HepG2 (cell line): ENCODE results near the gene MAN1A2. TPM values are rescaled to one million over a fixed set of nuclear protein-coding genes. Genes with fewer than 3 reads are reported as not detected.

Experiments used
- ATAC-seq: fragments of 200-7000 bp; cut with Tn5 transposase; 3 replicates; pipeline ENCODE4 v1.9.1; 2020; ENCODE audit warnings: mild to moderate bottlenecking, moderate library complexity
- BruUV-seq: library from RNA; stranded (reverse); fragments of 400-500 nt; replicated peaks from 2 replicates; lab custom pipeline; 2021; lab: Mats Ljungman, UMichigan
- CTCF ChIA-PET: fragments of 300-600 bp; formaldehyde crosslinking; extraction: SDS; loops from one replicate; lab custom pipeline; 2021; ENCODE audit warnings: low total read pairs, inconsistent platforms, low intra/inter-chr PET ratio; lab: Yijun Ruan, JAX
- POLR2A ChIA-PET: fragments of 350-600 bp; sonication (Branson Sonifier 250); formaldehyde crosslinking; loops from one replicate; lab custom pipeline; 2020; ENCODE audit warnings: antibody characterized with exemption, inconsistent platforms; lab: Yijun Ruan, JAX
- DNase-seq: peaks from one replicate; pipeline ENCODE4 v3.0.0-alpha.2; 2015; ENCODE audit warnings: low spot score
- FAIRE-seq: peaks from 3 replicates; lab custom pipeline; 2011; peaks lifted over from hg19 to GRCh38; lab: Jason Lieb, UNC
- H2AFZ ChIP-seq: one replicate; pipeline ENCODE4 v1.6.1; 2011; ENCODE audit warnings: low read length, inconsistent platforms
- H3K27ac ChIP-seq: fragments of 300-600 bp; 3 replicates; pipeline ENCODE4 v1.8.0; 2011; ENCODE audit warnings: mixed run types, mild to moderate bottlenecking, mixed read lengths, low read length, inconsistent platforms; ENCODE audit not compliant: insufficient read depth; ENCODE audit errors: extremely low read length
- H3K27me3 ChIP-seq, 2 experiments: fragments of 200-600 bp in 1 of 2; 2 replicates in 1 of 2; 3 replicates in 1 of 2; pipeline versions ENCODE4 v1.6.0 to v1.8.0; 2011; ENCODE audit warnings: low read length in 2 of 2, mild to moderate bottlenecking in 2 of 2, moderate library complexity in 2 of 2, inconsistent platforms in 1 of 2; ENCODE audit not compliant: insufficient read depth in 2 of 2, control insufficient read depth in 1 of 2
- H3K36me3 ChIP-seq, 2 experiments: fragments of 200-600 bp in 1 of 2; replicated peaks in 1 of 2; 2 replicates in 1 of 2; 3 replicates in 1 of 2; pipeline versions ENCODE4 v1.5.1 to v1.8.0; 2011; ENCODE audit warnings: low read length in 2 of 2, inconsistent platforms in 1 of 2; ENCODE audit not compliant: insufficient read depth in 2 of 2, control insufficient read depth in 1 of 2
- H3K4me1 ChIP-seq: 2 replicates; pipeline ENCODE4 v1.5.1; 2012; ENCODE audit warnings: low read length, inconsistent platforms; ENCODE audit not compliant: insufficient read depth
- H3K4me2 ChIP-seq: 2 replicates; pipeline ENCODE4 v1.6.0; 2011; ENCODE audit warnings: low read depth, low read length, inconsistent platforms
- H3K4me3 ChIP-seq, 3 experiments: fragments of 200-600 bp in 1 of 3; sonication (generic), shearing (Covaris generic) in 1 of 3; replicated peaks in 1 of 3; 2 replicates each; pipeline ENCODE4 v1.5.1; 2011 to 2016; ENCODE audit warnings: low read length in 3 of 3, inconsistent platforms in 2 of 3, low read depth in 2 of 3, mild to moderate bottlenecking in 2 of 3, control low read depth in 1 of 3, mixed read lengths in 1 of 3; ENCODE audit not compliant: insufficient read depth in 1 of 3
- H3K79me2 ChIP-seq: one replicate; pipeline ENCODE4 v1.6.1; 2011; ENCODE audit warnings: low read length, inconsistent platforms; ENCODE audit not compliant: insufficient read depth
- H3K9ac ChIP-seq: 2 replicates; pipeline ENCODE4 v1.6.0; 2011; ENCODE audit warnings: mild to moderate bottlenecking, low read depth, low read length, inconsistent platforms; ENCODE audit not compliant: insufficient read depth
- H3K9me3 ChIP-seq: 2 replicates; pipeline ENCODE4 v1.5.1; 2012; ENCODE audit warnings: mild to moderate bottlenecking, low read length
- H4K20me1 ChIP-seq: 2 replicates; pipeline ENCODE4 v1.6.0; 2011; ENCODE audit warnings: inconsistent platforms, mild to moderate bottlenecking, low read length, moderate library complexity; ENCODE audit not compliant: insufficient read depth
- FOXP1 ChIP-seq, 2 experiments: fragments of 450-650 bp in 1 of 2; IDR thresholded peaks; 2 replicates each; pipeline ENCODE4 v1.6.1; 2017 to 2018; ENCODE audit warnings: antibody characterized with exemption in 1 of 2
- GPBP1L1 ChIP-seq: sonication (generic); formaldehyde crosslinking; IDR thresholded peaks from 2 replicates; pipeline ENCODE4 v1.5.0; 2020; ENCODE audit warnings: mild to moderate bottlenecking, missing genetic modification reagents
- IKZF5 ChIP-seq: IDR thresholded peaks from 2 replicates; pipeline ENCODE4 v1.6.1; 2018; ENCODE audit warnings: missing genetic modification reagents, mild to moderate bottlenecking, missing compliant biosample characterization
- JUND ChIP-seq: sonication (generic); formaldehyde crosslinking; IDR thresholded peaks from 2 replicates; pipeline ENCODE4 v1.8.0; 2022; ENCODE audit warnings: mild to moderate bottlenecking, missing genetic modification reagents
- MTERF4 ChIP-seq: sonication (generic); formaldehyde crosslinking; IDR thresholded peaks from 2 replicates; pipeline ENCODE4 v1.8.0; 2023; ENCODE audit warnings: mild to moderate bottlenecking, missing genetic modification reagents
- MYPOP ChIP-seq: sonication (generic); formaldehyde crosslinking; IDR thresholded peaks from 2 replicates; pipeline ENCODE4 v1.8.1; 2023; ENCODE audit warnings: mild to moderate bottlenecking, moderate library complexity, missing genetic modification reagents
- MZF1 ChIP-seq: sonication (generic); formaldehyde crosslinking; IDR thresholded peaks from 2 replicates; pipeline ENCODE4 v1.8.1; 2023; ENCODE audit warnings: mild to moderate bottlenecking, missing genetic modification reagents, borderline replicate concordance
- NR1H2 ChIP-seq: sonication (generic); formaldehyde crosslinking; IDR thresholded peaks from 2 replicates; pipeline ENCODE4 v1.8.1; 2022; ENCODE audit warnings: low read depth, missing genetic modification reagents, borderline replicate concordance
- SAFB2 ChIP-seq: sonication (generic); formaldehyde crosslinking; IDR thresholded peaks from 2 replicates; pipeline ENCODE4 v1.5.1; 2020; ENCODE audit warnings: missing genetic modification reagents, low read depth, mild to moderate bottlenecking, borderline replicate concordance
- ZBTB34 ChIP-seq: sonication (generic); formaldehyde crosslinking; IDR thresholded peaks from 2 replicates; pipeline ENCODE4 v1.8.0; 2022; ENCODE audit warnings: mild to moderate bottlenecking, missing genetic modification reagents
- ZMYM2 ChIP-seq: sonication (generic); formaldehyde crosslinking; IDR thresholded peaks from 2 replicates; pipeline ENCODE4 v1.8.0; 2022; ENCODE audit warnings: mild to moderate bottlenecking, missing genetic modification reagents
- ZNF280B ChIP-seq: sonication (generic); formaldehyde crosslinking; IDR thresholded peaks from 2 replicates; pipeline ENCODE4 v1.5.0; 2020; ENCODE audit warnings: missing genetic modification reagents, mild to moderate bottlenecking, borderline replicate concordance
- ZNF414 ChIP-seq: sonication (generic); formaldehyde crosslinking; IDR thresholded peaks from 2 replicates; pipeline ENCODE4 v1.5.0; 2020; ENCODE audit warnings: missing genetic modification reagents
- ZNF446 ChIP-seq: sonication (generic); formaldehyde crosslinking; IDR thresholded peaks from 2 replicates; pipeline ENCODE4 v1.5.0; 2020; ENCODE audit warnings: mild to moderate bottlenecking, missing genetic modification reagents
- ZNF569 ChIP-seq: sonication (generic); formaldehyde crosslinking; IDR thresholded peaks from 2 replicates; pipeline ENCODE4 v1.5.0; 2020; ENCODE audit warnings: mild to moderate bottlenecking, missing genetic modification reagents, moderate library complexity, borderline replicate concordance
- ZNF644 ChIP-seq: IDR thresholded peaks from 2 replicates; pipeline ENCODE4 v1.6.1; 2016; ENCODE audit warnings: low read depth
- ZNF776 ChIP-seq: sonication (generic); formaldehyde crosslinking; IDR thresholded peaks from 2 replicates; pipeline ENCODE4 v1.4.0; 2020; ENCODE audit warnings: mild to moderate bottlenecking, missing genetic modification reagents
- WGBS: methylation state at CpG from one replicate; pipeline ENCODE4 v1.1.6; 2017; ENCODE audit warnings: low lambda C conversion rate; 5-methylcytosine and 5-hydroxymethylcytosine counted together
- in situ Hi-C: cut with HindIII; loops from 2 replicates; pipeline ENCODE4 v1.10.0; 2017; ENCODE audit warnings: low pct_unique_long_range_greater_than_20kb; ENCODE audit not compliant: extremely low pct_ligation_motif_present
- intact Hi-C: fragments of 100-400 bp; cut with micrococcal nuclease; formaldehyde crosslinking; loops from one replicate; pipeline ENCODE4 v1.10.0; 2022; ENCODE audit not compliant: unreplicated experiment
- polyA plus RNA-seq, 8 experiments: library from polyadenylated mRNA; depleted of rRNA in 3 of 8; stranded (reverse) in 7 of 8; unstranded in 1 of 8; fragments of >200 nt; fragmentation: Illumina TruSeq in 4 of 8; extraction: Trizol in 4 of 8; gene quantifications; 2 replicates each; pipeline versions ENCODE4 v1.2.1 to v1.2.3, GENCODE V29; 2011 to 2016; ENCODE audit warnings: low read depth in 4 of 8, missing spikeins in 1 of 8, mixed read lengths in 1 of 8; ENCODE audit not compliant: insufficient read depth in 1 of 8
- total RNA-seq, 5 experiments: library from RNA; depleted of rRNA; stranded (reverse); fragments of >200 nt; fragmentation: Illumina TruSeq; extraction: Trizol; gene quantifications; 2 replicates each; pipeline ENCODE4 v1.2.3, GENCODE V29; 2016; ENCODE audit warnings: low read depth in 1 of 5

The MAN1A2 gene
- total and polyA plus RNA-seq, 2 of the 13 experiments (the other 11 are each of a cell fraction or from before 2014, with no cell fraction given): 8.0 to 19.9 TPM

- no TSS peak for BruUV-seq
- H3K9ac ChIP-seq: no peak overlapping the region
- 31% methylated on average over 3 of the region's 3 CpGs for WGBS
- TF ChIP-seq IKZF5 (CRISPR knock-in tag) (no peak), ZMYM2 (CRISPR knock-in tag) (no peak), ZNF414 (no peak), MZF1 (CRISPR knock-in tag) (no peak), ZBTB34 (CRISPR knock-in tag) (no peak), FOXP1 (IDR thresholded peaks at IDR 0.05) (no peak), FOXP1 (CRISPR knock-in tag; IDR thresholded peaks at IDR 0.05) (no peak), ZNF776 (CRISPR knock-in tag) (no peak), GPBP1L1 (no peak), MTERF4 (CRISPR knock-in tag) (no peak), SAFB2 (CRISPR knock-in tag) (no peak), MYPOP (CRISPR knock-in tag) (no peak), NR1H2 (CRISPR knock-in tag) (no peak), ZNF569 (no peak), ZNF644 (CRISPR knock-in tag) (no peak), ZNF446 (CRISPR knock-in tag) (no peak), JUND (CRISPR knock-in tag) (no peak), ZNF280B (CRISPR knock-in tag) (no peak)
Measured at GRCh38 chr1:117559985-117560384, 192.7 kb downstream of the MAN1A2 start.

More at GRCh38 chr1:117559985-117560384, 192.7 kb downstream of the MAN1A2 start:
- DNase-seq (no peak), ATAC-seq (no peak), FAIRE-seq (no peak)
- Histone ChIP-seq H3K36me3 (no peaks in the 10 kb centered on the region), H3K4me2 (no peak overlapping the region), H4K20me1 (no peaks in the 10 kb centered on the region), H3K27me3 (no peaks in the 10 kb centered on the region; a peak in 1 of 5 replicates), H3K9me3 (no peaks in the 10 kb centered on the region), H2AFZ (no peak overlapping the region), H3K79me2 (no peaks in the 10 kb centered on the region), H3K4me1 (peaks cover 14% of the 10 kb centered on the region), H3K27ac (no peak overlapping the region), H3K4me3 (no peak overlapping the region)
- in situ Hi-C loops (no loop called here), intact Hi-C loops (no loop called here)
- CTCF ChIA-PET: no interaction called here
- POLR2A ChIA-PET: no interaction called here
